ENCODE results near the gene ZKSCAN5.
"Not testable (repeated sequence)": the region's sequence is repeated elsewhere in the genome, so short reads cannot be mapped to it uniquely, and the experiment has no call there.

Gene ZKSCAN5

DNA sequence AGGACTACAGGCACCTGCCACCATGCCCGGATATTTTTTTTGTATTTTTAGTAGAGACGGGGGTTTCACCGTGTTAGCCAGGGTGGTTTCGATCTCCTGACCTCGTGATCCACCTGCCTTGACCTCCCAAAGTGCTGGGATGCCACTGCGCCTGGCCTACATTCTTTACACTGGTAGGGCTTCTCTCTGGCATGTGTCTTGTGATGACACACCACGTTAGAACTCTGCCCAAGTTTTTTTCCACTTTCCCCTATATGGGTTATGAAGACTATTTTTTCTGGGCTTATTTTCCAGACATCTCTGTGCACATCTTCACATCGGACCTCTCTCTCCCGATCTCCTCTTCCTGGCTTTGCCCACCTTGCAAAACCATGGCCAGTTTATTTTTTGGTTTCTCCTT lies 36.8 kb downstream of the ZKSCAN5 start:
- Histone ChIP-seq H3K9me3 (ENCODE audit: insufficient read depth, low read length) (peaks cover 14% of the 10 kb centered on the region; the same call in 1 of the 2 replicates), H3K4me3 (ENCODE audit: insufficient read depth, low read length, poor library complexity, severe bottlenecking) (no peak overlapping the region), H3K4me2 (ENCODE audit: low read depth, low read length, poor library complexity, severe bottlenecking) (no peak overlapping the region), H3K79me2 (ENCODE audit: insufficient read depth, low read length) (no peaks in the 10 kb centered on the region), H4K20me1 (ENCODE audit: low read depth, low read length) (no peaks in the 10 kb centered on the region), H2AFZ (ENCODE audit: low read depth, low read length, severe bottlenecking) (no peak overlapping the region), H3F3A (ENCODE audit: insufficient read depth) (no peaks in the 10 kb centered on the region), H3K27me3 (ENCODE audit: low read length) (no peaks in the 10 kb centered on the region), H3K9ac (ENCODE audit: low read length) (no peak overlapping the region), H3K27ac (ENCODE audit: low read depth, low read length) (no peak overlapping the region), H3K36me3 (ENCODE audit: low read length) (no peaks in the 10 kb centered on the region), H3K9me2 (replicated peaks; ENCODE audit: insufficient read depth, low read length) (no peaks in the 10 kb centered on the region)
- TF ChIP-seq CTCF (IDR thresholded peaks at IDR 0.05; ENCODE audit: insufficient read depth, low read length, poor library complexity, severe bottlenecking) (no peak), EZH2phosphoT487 (conservative IDR thresholded peaks at IDR 0.05; ENCODE audit: low read length) (no peak)

GRCh38 chr7:99543081-99543671 lies 38.7 kb downstream of the ZKSCAN5 start:
- Histone ChIP-seq H3K4me3 (ENCODE audit: insufficient read depth, low read length, poor library complexity, severe bottlenecking) (no peak overlapping the region), H3K27me3 (ENCODE audit: low read length) (no peaks in the 10 kb centered on the region), H3K9ac (ENCODE audit: low read length) (no peak overlapping the region), H3K27ac (ENCODE audit: low read depth, low read length) (no peak overlapping the region), H2AFZ (ENCODE audit: low read depth, low read length, severe bottlenecking) (no peak overlapping the region), H3F3A (ENCODE audit: insufficient read depth) (0 out of 2 replicates have a peak, but pooled peaks cover 6% of the 10 kb centered on the region), H3K79me2 (ENCODE audit: insufficient read depth, low read length) (no peaks in the 10 kb centered on the region), H4K20me1 (ENCODE audit: low read depth, low read length) (no peaks in the 10 kb centered on the region), H3K9me3 (ENCODE audit: insufficient read depth, low read length) (peaks cover 14% of the 10 kb centered on the region; the same call in 1 of the 2 replicates), H3K9me2 (replicated peaks; ENCODE audit: insufficient read depth, low read length) (no peaks in the 10 kb centered on the region), H3K4me2 (ENCODE audit: low read depth, low read length, poor library complexity, severe bottlenecking) (no peak overlapping the region), H3K36me3 (ENCODE audit: low read length) (no peaks in the 10 kb centered on the region)
- TF ChIP-seq EZH2phosphoT487 (conservative IDR thresholded peaks at IDR 0.05; ENCODE audit: low read length) (no peak), CTCF (IDR thresholded peaks at IDR 0.05; ENCODE audit: insufficient read depth, low read length, poor library complexity, severe bottlenecking) (no peak)

GRCh38 chr7:99543916-99544315 lies 39.5 kb downstream of the ZKSCAN5 start:
- Histone ChIP-seq H3F3A (ENCODE audit: insufficient read depth) (0 out of 2 replicates have a peak, but pooled peaks cover 6% of the 10 kb centered on the region), H3K36me3 (ENCODE audit: low read length) (no peaks in the 10 kb centered on the region), H3K79me2 (ENCODE audit: insufficient read depth, low read length) (no peaks in the 10 kb centered on the region), H4K20me1 (ENCODE audit: low read depth, low read length) (no peaks in the 10 kb centered on the region), H3K9ac (ENCODE audit: low read length) (no peak overlapping the region), H3K27me3 (ENCODE audit: low read length) (no peaks in the 10 kb centered on the region), H2AFZ (ENCODE audit: low read depth, low read length, severe bottlenecking) (no peak overlapping the region), H3K4me2 (ENCODE audit: low read depth, low read length, poor library complexity, severe bottlenecking) (no peak overlapping the region), H3K27ac (ENCODE audit: low read depth, low read length) (no peak overlapping the region), H3K9me2 (replicated peaks; ENCODE audit: insufficient read depth, low read length) (no peaks in the 10 kb centered on the region), H3K4me3 (ENCODE audit: insufficient read depth, low read length, poor library complexity, severe bottlenecking) (no peak overlapping the region), H3K9me3 (ENCODE audit: insufficient read depth, low read length) (peaks cover 14% of the 10 kb centered on the region; the same call in 1 of the 2 replicates)
- TF ChIP-seq EZH2phosphoT487 (conservative IDR thresholded peaks at IDR 0.05; ENCODE audit: low read length) (no peak), CTCF (IDR thresholded peaks at IDR 0.05; ENCODE audit: insufficient read depth, low read length, poor library complexity, severe bottlenecking) (no peak)

DNA sequence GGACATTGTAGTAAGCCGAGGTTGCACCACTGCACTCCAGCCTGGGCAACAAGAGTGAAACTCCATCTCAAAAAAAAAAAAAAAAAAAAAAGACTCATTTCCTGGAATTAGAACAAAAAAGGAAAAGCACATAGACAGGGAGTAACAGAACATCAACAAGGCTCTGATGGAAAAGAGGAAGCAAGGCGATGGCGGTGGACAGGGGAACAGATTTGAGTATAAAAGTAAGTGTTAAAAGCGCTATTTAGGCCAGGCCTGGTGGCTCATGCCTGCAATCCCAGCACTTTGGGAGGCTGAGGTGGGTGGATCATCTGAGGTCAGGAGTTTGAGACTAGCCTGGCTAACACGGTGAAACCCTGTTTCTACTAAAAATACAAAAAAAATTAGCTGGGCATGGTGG lies 40.8 kb downstream of the ZKSCAN5 start:
- peaks cover 14% of the 10 kb centered on the region; the same call in 1 of the 2 replicates for H3K9me3 ChIP-seq (ENCODE audit: insufficient read depth, low read length)
- not testable (repeated sequence) for H3K9me2 ChIP-seq (replicated peaks; ENCODE audit: insufficient read depth, low read length); H4K20me1 ChIP-seq (ENCODE audit: low read depth, low read length); H3F3A ChIP-seq (ENCODE audit: insufficient read depth); H2AFZ ChIP-seq (ENCODE audit: low read depth, low read length, severe bottlenecking); H3K36me3 ChIP-seq (ENCODE audit: low read length); H3K9ac ChIP-seq (ENCODE audit: low read length); H3K79me2 ChIP-seq (ENCODE audit: insufficient read depth, low read length); H3K27me3 ChIP-seq (ENCODE audit: low read length); H3K4me2 ChIP-seq (ENCODE audit: low read depth, low read length, poor library complexity, severe bottlenecking); H3K27ac ChIP-seq (ENCODE audit: low read depth, low read length); H3K4me3 ChIP-seq (ENCODE audit: insufficient read depth, low read length, poor library complexity, severe bottlenecking)

DNA sequence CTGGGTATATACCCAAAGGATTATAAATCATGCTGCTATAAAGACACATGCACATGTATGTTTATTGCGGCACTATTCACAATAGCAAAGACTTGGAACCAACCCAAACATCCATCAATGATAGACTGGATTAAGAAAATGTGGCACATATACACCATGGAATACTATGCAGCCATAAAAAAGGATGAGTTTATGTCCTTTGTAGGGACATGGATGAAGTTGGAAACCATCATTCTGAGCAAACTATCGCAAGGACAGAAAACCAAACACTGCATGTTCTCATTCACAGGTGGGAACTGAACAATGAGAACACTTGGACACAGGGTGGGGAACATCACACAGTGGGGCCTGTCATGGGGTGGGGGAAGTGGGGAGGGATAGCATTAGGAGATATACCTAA lies 45.1 kb downstream of the ZKSCAN5 start:
- H3K4me3 ChIP-seq (ENCODE audit: insufficient read depth, low read length, poor library complexity, severe bottlenecking); H3K27ac ChIP-seq (ENCODE audit: low read depth, low read length); H3K36me3 ChIP-seq (ENCODE audit: low read length); H3K9me3 ChIP-seq (ENCODE audit: insufficient read depth, low read length); H3K4me2 ChIP-seq (ENCODE audit: low read depth, low read length, poor library complexity, severe bottlenecking); H2AFZ ChIP-seq (ENCODE audit: low read depth, low read length, severe bottlenecking); H3K27me3 ChIP-seq (ENCODE audit: low read length); H4K20me1 ChIP-seq (ENCODE audit: low read depth, low read length); H3K9me2 ChIP-seq (replicated peaks; ENCODE audit: insufficient read depth, low read length); H3K9ac ChIP-seq (ENCODE audit: low read length): not testable (repeated sequence)
- H3F3A ChIP-seq (ENCODE audit: insufficient read depth): peaks cover 15% of the 10 kb centered on the region
- peaks cover 16% of the 10 kb centered on the region; the same call in 1 of the 2 replicates for H3K79me2 ChIP-seq (ENCODE audit: insufficient read depth, low read length)
